ENCODE measurements around the gene KIRREL1. TPM values are rescaled to one million over a fixed set of nuclear protein-coding genes. Genes with fewer than 3 reads are reported as not detected.

The KIRREL1 gene
- total RNA-seq, 1 experiment from 2014 or later, result 30.7 TPM

GRCh38 chr1:158071138-158071537 is 77.7 kb downstream of the KIRREL1 start:
- Histone ChIP-seq H3K4me3 (no peak overlapping the region), H3K36me3 (ENCODE audit: low read depth) (no peaks in the 10 kb centered on the region), H3K4me1 (replicated peaks; ENCODE audit: insufficient read depth) (no peaks in the 10 kb centered on the region), H3K4me2 (no peak overlapping the region), H3K79me2 (ENCODE audit: low read depth) (no peaks in the 10 kb centered on the region), H3K27ac (no peak overlapping the region), H2AFZ (no peak overlapping the region), H3K27me3 (ENCODE audit: insufficient read depth, low read depth) (no peaks in the 10 kb centered on the region), H3F3A (ENCODE audit: insufficient read depth, low read depth) (no peaks in the 10 kb centered on the region), H4K20me1 (ENCODE audit: insufficient read depth) (no peaks in the 10 kb centered on the region), H3K9me2 (ENCODE audit: insufficient read depth) (no peaks in the 10 kb centered on the region), H3K9me3 (ENCODE audit: insufficient read depth, low read depth) (no peaks in the 10 kb centered on the region)
- POLR2A ChIA-PET (ENCODE audit: unreplicated experiment), result no interaction called here
- CTCF ChIA-PET, result no interaction called here
- intact Hi-C loops (cut with micrococcal nuclease; ENCODE audit: unreplicated experiment), result no loop called here
- no peak for DNase-seq
- TF ChIP-seq EZH2 (IDR thresholded peaks at IDR 0.05; ENCODE audit: low read depth) (no peak), CTCF (conservative IDR thresholded peaks at IDR 0.05) (no peak)
- BruUV-seq (replicated peaks), result no TSS peak

GRCh38 chr1:158075078-158075477 is 81.6 kb downstream of the KIRREL1 start:
- no peak for TF ChIP-seq EZH2 (IDR thresholded peaks at IDR 0.05; ENCODE audit: low read depth)
- no peak for TF ChIP-seq CTCF (conservative IDR thresholded peaks at IDR 0.05)
- Histone ChIP-seq H3K4me1 (replicated peaks; ENCODE audit: insufficient read depth) (no peaks in the 10 kb centered on the region), H3K27me3 (ENCODE audit: insufficient read depth, low read depth) (no peaks in the 10 kb centered on the region), H3K27ac (no peak overlapping the region), H3F3A (ENCODE audit: insufficient read depth, low read depth) (no peaks in the 10 kb centered on the region), H4K20me1 (ENCODE audit: insufficient read depth) (no peaks in the 10 kb centered on the region), H3K9me3 (ENCODE audit: insufficient read depth, low read depth) (no peaks in the 10 kb centered on the region), H3K79me2 (ENCODE audit: low read depth) (no peaks in the 10 kb centered on the region), H3K9me2 (ENCODE audit: insufficient read depth) (no peaks in the 10 kb centered on the region), H3K4me3 (no peak overlapping the region), H3K4me2 (no peak overlapping the region), H2AFZ (no peak overlapping the region), H3K36me3 (ENCODE audit: low read depth) (no peaks in the 10 kb centered on the region)
- ChIA-PET POLR2A (ENCODE audit: unreplicated experiment) (no interaction called here), CTCF (interaction anchor here (0.7 kb wide), 1 partner anchor 11 kb away, joined by 3 read pairs; no protein-coding TSS in a partner anchor)
- BruUV-seq (replicated peaks), result no TSS peak
- intact Hi-C loops (cut with micrococcal nuclease; ENCODE audit: unreplicated experiment), result no loop called here
- no peak for DNase-seq

GRCh38 chr1:158076441-158076840 is 83.0 kb downstream of the KIRREL1 start:
- CTCF ChIA-PET, result no interaction called here
- Histone ChIP-seq H3K4me3 (no peak overlapping the region), H3K27ac (no peak overlapping the region), H3F3A (ENCODE audit: insufficient read depth, low read depth) (no peaks in the 10 kb centered on the region), H3K36me3 (ENCODE audit: low read depth) (no peaks in the 10 kb centered on the region), H4K20me1 (ENCODE audit: insufficient read depth) (no peaks in the 10 kb centered on the region), H3K9me2 (ENCODE audit: insufficient read depth) (no peaks in the 10 kb centered on the region), H2AFZ (no peak overlapping the region), H3K79me2 (ENCODE audit: low read depth) (no peaks in the 10 kb centered on the region), H3K27me3 (ENCODE audit: insufficient read depth, low read depth) (no peaks in the 10 kb centered on the region), H3K4me1 (replicated peaks; ENCODE audit: insufficient read depth) (no peaks in the 10 kb centered on the region), H3K4me2 (no peak overlapping the region), H3K9me3 (ENCODE audit: insufficient read depth, low read depth) (no peaks in the 10 kb centered on the region)
- TF ChIP-seq EZH2 (IDR thresholded peaks at IDR 0.05; ENCODE audit: low read depth) (no peak), CTCF (conservative IDR thresholded peaks at IDR 0.05) (no peak)
- intact Hi-C loops (cut with micrococcal nuclease; ENCODE audit: unreplicated experiment), result no loop called here
- DNase-seq, result no peak
- BruUV-seq (replicated peaks), result no TSS peak
- POLR2A ChIA-PET (ENCODE audit: unreplicated experiment), result no interaction called here

Data from PC-9 (cell line).